NK-92 (cell line): ENCODE data around the gene MAP3K5.
"Not testable (repeated sequence)": the region's sequence is repeated elsewhere in the genome, so short reads cannot be mapped to it uniquely, and the experiment has no call there.

Experiments used
- DNase-seq: peaks from one replicate; lab custom pipeline; 2025; ENCODE audit not compliant: unreplicated experiment; lab: John Stamatoyannopoulos, UW

The MAP3K5 gene

GRCh38 chr6:136726837-136727557, 65.3 kb downstream of the MAP3K5 start:
- DNase-seq, result no peak

GRCh38 chr6:136725124-136725523, 67.2 kb downstream of the MAP3K5 start:
- DNase-seq, result no peak

GRCh38 chr6:136723780-136724179, 68.5 kb downstream of the MAP3K5 start:
- DNase-seq, result no peak

GRCh38 chr6:136721467-136721866, 70.8 kb downstream of the MAP3K5 start:
- no peak for DNase-seq

- no peak for DNase-seq
Observed at GRCh38 chr6:136720045-136720770, 72.1 kb downstream of the MAP3K5 start.

- no peak for DNase-seq
Observed at GRCh38 chr6:136719280-136720044, 72.8 kb downstream of the MAP3K5 start.

GRCh38 chr6:136718476-136718875, 73.8 kb downstream of the MAP3K5 start:
- no peak for DNase-seq

- no peak for DNase-seq
Observed at GRCh38 chr6:136717716-136717990, 74.6 kb downstream of the MAP3K5 start.

- DNase-seq, result no peak
Observed at GRCh38 chr6:136716917-136717715, 75.2 kb downstream of the MAP3K5 start.

GRCh38 chr6:136712642-136713041, 79.6 kb downstream of the MAP3K5 start:
- not testable (repeated sequence) for DNase-seq

GRCh38 chr6:136711644-136712043, 80.6 kb downstream of the MAP3K5 start:
- no peak for DNase-seq

GRCh38 chr6:136710877-136711552, 81.3 kb downstream of the MAP3K5 start:
- no peak for DNase-seq

- DNase-seq, result no peak
Observed at GRCh38 chr6:136709429-136709828, 82.8 kb downstream of the MAP3K5 start.

- DNase-seq, result no peak
Observed at GRCh38 chr6:136706430-136706829, 85.8 kb downstream of the MAP3K5 start.

- no peak for DNase-seq
Observed at GRCh38 chr6:136703331-136703865, 88.9 kb downstream of the MAP3K5 start.

GRCh38 chr6:136701045-136701444, 91.2 kb downstream of the MAP3K5 start:
- DNase-seq, result no peak

- DNase-seq, result no peak
Observed at GRCh38 chr6:136699358-136699757, 92.9 kb downstream of the MAP3K5 start.

- DNase-seq, result no peak
Observed at GRCh38 chr6:136696783-136697364, 95.4 kb downstream of the MAP3K5 start.

- DNase-seq, result no peak
Observed at GRCh38 chr6:136696238-136696637, 96.0 kb downstream of the MAP3K5 start.

- no peak for DNase-seq
Observed at GRCh38 chr6:136695412-136695811, 96.9 kb downstream of the MAP3K5 start.
